PC-9 (cell line): ENCODE measurements around the gene NDUFB11. TPM values are rescaled to one million over a fixed set of nuclear protein-coding genes. Genes with fewer than 3 reads are reported as not detected.

Experiments used
- BruUV-seq: library from RNA; stranded (reverse); fragments of 400-500 nt; replicated peaks from 2 replicates; lab custom pipeline; 2021; lab: Mats Ljungman, UMichigan
- CTCF ChIA-PET: fragments of 300-600 bp; sonication (Branson Sonifier 250); formaldehyde crosslinking; loops from one replicate; lab custom pipeline; 2022; ENCODE audit warnings: antibody characterized with exemption; lab: Charles Lee
- POLR2A ChIA-PET: fragments of 300-600 bp; sonication (Branson Sonifier 250); formaldehyde crosslinking; loops from one replicate; lab custom pipeline; 2022; ENCODE audit warnings: antibody characterized with exemption; ENCODE audit not compliant: unreplicated experiment; lab: Charles Lee
- DNase-seq, 2 experiments: peaks; one replicate each; pipeline versions ENCODE4 v3.0.0 to v3.0.0-alpha.2; 2015 to 2022; ENCODE audit warnings: mixed read lengths in 1 of 2
- H2AFZ ChIP-seq: fragments of 200-600 bp; sonication (generic); 2 replicates; pipeline ENCODE4 v1.8.1; 2017; ENCODE audit warnings: antibody characterized with exemption
- H3F3A ChIP-seq: fragments of 200-600 bp; sonication (generic); 2 replicates; pipeline ENCODE4 v1.8.1; 2017; ENCODE audit warnings: antibody characterized with exemption, mild to moderate bottlenecking, low read depth; ENCODE audit not compliant: insufficient read depth
- H3K27ac ChIP-seq: fragments of 200-600 bp; sonication (generic); 2 replicates; pipeline ENCODE4 v1.6.1; 2016; ENCODE audit warnings: mixed run types
- H3K27me3 ChIP-seq: fragments of 200-600 bp; sonication (generic); 2 replicates; pipeline ENCODE4 v1.6.1; 2016; ENCODE audit warnings: low read depth, mixed run types; ENCODE audit not compliant: insufficient read depth
- H3K36me3 ChIP-seq: fragments of 200-600 bp; sonication (generic); 2 replicates; pipeline ENCODE4 v1.6.1; 2016; ENCODE audit warnings: low read depth, mixed run types
- H3K4me1 ChIP-seq: fragments of 200-600 bp; sonication (generic); replicated peaks from 2 replicates; pipeline ENCODE4 v1.6.1; 2016; ENCODE audit warnings: mixed run types; ENCODE audit not compliant: insufficient read depth
- H3K4me2 ChIP-seq: fragments of 200-600 bp; sonication (generic); 2 replicates; pipeline ENCODE4 v1.6.1; 2017; ENCODE audit warnings: mixed run types
- H3K4me3 ChIP-seq: fragments of 200-600 bp; sonication (generic); 2 replicates; pipeline ENCODE4 v1.6.1; 2016; ENCODE audit warnings: mixed run types
- H3K79me2 ChIP-seq: fragments of 200-600 bp; sonication (generic); 2 replicates; pipeline ENCODE4 v1.6.1; 2017; ENCODE audit warnings: low read depth, mixed run types
- H3K9me2 ChIP-seq: fragments of 200-600 bp; sonication (generic); 2 replicates; pipeline ENCODE4 v1.8.1; 2017; ENCODE audit warnings: mild to moderate bottlenecking; ENCODE audit not compliant: insufficient read depth
- H3K9me3 ChIP-seq: fragments of 200-600 bp; sonication (generic); 2 replicates; pipeline ENCODE4 v1.8.1; 2016; ENCODE audit warnings: low read depth; ENCODE audit not compliant: insufficient read depth
- H4K20me1 ChIP-seq: fragments of 200-600 bp; sonication (generic); 2 replicates; pipeline ENCODE4 v1.8.1; 2017; ENCODE audit not compliant: insufficient read depth
- EZH2 ChIP-seq: fragments of 200-600 bp; sonication (generic); IDR thresholded peaks from 2 replicates; pipeline ENCODE4 v1.8.0; 2017; ENCODE audit warnings: antibody characterized with exemption, low read depth
- intact Hi-C: fragments of 100-400 bp; cut with micrococcal nuclease; formaldehyde crosslinking; loops from one replicate; pipeline ENCODE4 v1.10.0; 2022; ENCODE audit not compliant: unreplicated experiment
- total RNA-seq: library from RNA; stranded (reverse); gene quantifications from 2 replicates; pipeline ENCODE4 v1.2.3, GENCODE V29; 2021
- TF ChIP-seq, protein P1 (sequence below): fragments of 200-600 bp; sonication (generic); conservative IDR thresholded peaks from 2 replicates; pipeline ENCODE4 v1.6.1; 2017; ENCODE audit warnings: mixed run types, antibody characterized with exemption, mild to moderate bottlenecking, moderate library complexity

Gene NDUFB11
- total RNA-seq, 1 experiment from 2014 or later, result 58.2 TPM

DNA sequence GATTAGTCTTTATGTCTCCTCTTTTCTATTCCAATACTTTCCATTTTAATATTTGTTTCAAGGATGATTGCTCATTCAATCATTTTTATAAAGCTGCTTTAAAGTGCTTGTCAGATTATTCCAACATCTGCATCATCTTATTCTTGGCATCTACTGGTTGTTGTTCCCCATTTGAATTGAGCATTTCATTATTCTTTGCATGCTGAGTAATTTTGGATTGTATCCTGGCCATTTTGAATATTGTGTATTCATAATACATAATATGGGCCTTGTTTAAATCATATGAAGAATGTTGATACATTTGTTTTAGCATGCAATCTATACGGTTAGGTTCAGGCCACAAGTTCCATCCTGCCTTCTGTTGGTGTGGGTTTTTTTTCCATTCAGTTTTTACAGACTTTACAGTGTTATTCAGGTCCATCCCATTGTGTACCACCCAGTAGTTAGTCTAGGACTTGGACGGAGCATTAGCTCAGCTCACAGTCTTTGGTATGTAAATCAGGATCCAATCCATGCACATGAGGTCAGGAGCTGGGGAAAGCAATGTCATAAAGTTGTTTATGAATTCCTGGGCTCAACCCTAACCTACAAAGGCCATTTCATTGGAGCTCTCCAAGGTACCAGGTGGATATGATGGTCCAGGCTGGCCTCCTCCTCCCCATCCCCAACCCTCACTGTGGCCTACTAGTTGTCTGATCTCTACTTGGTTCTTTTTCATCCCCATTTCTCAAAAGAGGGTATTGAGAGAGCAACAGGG is 46.0 kb downstream of the NDUFB11 start:
- no TSS peak for BruUV-seq
- Histone ChIP-seq H3K79me2 (no peaks in the 10 kb centered on the region), H4K20me1 (no peaks in the 10 kb centered on the region), H3K36me3 (no peaks in the 10 kb centered on the region), H3F3A (no peaks in the 10 kb centered on the region), H2AFZ (no peak overlapping the region), H3K9me2 (no peaks in the 10 kb centered on the region), H3K27me3 (no peaks in the 10 kb centered on the region), H3K9me3 (no peaks in the 10 kb centered on the region), H3K4me1 (no peaks in the 10 kb centered on the region), H3K4me3 (no peak overlapping the region), H3K4me2 (no peak overlapping the region), H3K27ac (no peak overlapping the region)
- POLR2A ChIA-PET, result no interaction called here
- CTCF ChIA-PET, result no interaction called here
- intact Hi-C loops, result no loop called here
- TF ChIP-seq, protein P1, sequence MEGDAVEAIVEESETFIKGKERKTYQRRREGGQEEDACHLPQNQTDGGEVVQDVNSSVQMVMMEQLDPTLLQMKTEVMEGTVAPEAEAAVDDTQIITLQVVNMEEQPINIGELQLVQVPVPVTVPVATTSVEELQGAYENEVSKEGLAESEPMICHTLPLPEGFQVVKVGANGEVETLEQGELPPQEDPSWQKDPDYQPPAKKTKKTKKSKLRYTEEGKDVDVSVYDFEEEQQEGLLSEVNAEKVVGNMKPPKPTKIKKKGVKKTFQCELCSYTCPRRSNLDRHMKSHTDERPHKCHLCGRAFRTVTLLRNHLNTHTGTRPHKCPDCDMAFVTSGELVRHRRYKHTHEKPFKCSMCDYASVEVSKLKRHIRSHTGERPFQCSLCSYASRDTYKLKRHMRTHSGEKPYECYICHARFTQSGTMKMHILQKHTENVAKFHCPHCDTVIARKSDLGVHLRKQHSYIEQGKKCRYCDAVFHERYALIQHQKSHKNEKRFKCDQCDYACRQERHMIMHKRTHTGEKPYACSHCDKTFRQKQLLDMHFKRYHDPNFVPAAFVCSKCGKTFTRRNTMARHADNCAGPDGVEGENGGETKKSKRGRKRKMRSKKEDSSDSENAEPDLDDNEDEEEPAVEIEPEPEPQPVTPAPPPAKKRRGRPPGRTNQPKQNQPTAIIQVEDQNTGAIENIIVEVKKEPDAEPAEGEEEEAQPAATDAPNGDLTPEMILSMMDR, result no peak
- TF ChIP-seq EZH2, result no peak
- no peak for DNase-seq

DNA sequence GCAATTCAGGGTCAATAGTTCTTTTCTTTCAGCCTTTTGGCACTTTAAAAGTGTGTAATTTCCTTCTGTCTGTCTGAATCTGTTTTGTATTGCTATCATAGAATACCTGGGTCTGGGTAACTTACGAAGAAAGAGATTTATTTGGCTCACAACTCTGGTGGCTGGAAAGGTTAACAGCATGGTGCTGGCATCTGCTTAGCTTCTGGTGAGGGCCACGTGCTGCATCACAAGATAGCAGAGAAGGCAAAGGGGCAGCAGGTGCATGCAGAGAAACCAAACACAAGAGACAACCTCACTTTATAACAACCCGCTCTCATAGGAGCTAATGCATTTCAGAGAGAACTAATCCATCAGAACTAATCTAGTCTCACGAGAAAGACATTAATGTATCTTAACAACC is 47.5 kb downstream of the NDUFB11 start:
- no peaks in the 10 kb centered on the region for H3K36me3 ChIP-seq
- H4K20me1 ChIP-seq, result no peaks in the 10 kb centered on the region
- no peaks in the 10 kb centered on the region for H3K4me1 ChIP-seq
- H3F3A ChIP-seq, result no peaks in the 10 kb centered on the region
- H3K4me2 ChIP-seq, result no peak overlapping the region
- no peaks in the 10 kb centered on the region for H3K79me2 ChIP-seq
- POLR2A ChIA-PET, result interaction anchor here (0.6 kb wide), 1 partner anchor 48 kb away, joined by 4 read pairs; the partner anchor contains the start of genes NDUFB11 and RBM10
- H3K27ac ChIP-seq, result no peak overlapping the region
- H3K9me2 ChIP-seq, result no peaks in the 10 kb centered on the region
- H2AFZ ChIP-seq, result no peak overlapping the region
- H3K9me3 ChIP-seq, result no peaks in the 10 kb centered on the region
- CTCF ChIA-PET, result no interaction called here
- no peak for TF ChIP-seq EZH2
- TF ChIP-seq, protein P1, result no peak
- H3K27me3 ChIP-seq, result no peaks in the 10 kb centered on the region
- intact Hi-C loops, result no loop called here
- no peak overlapping the region for H3K4me3 ChIP-seq
- BruUV-seq, result no TSS peak
- DNase-seq, result no peak

DNA sequence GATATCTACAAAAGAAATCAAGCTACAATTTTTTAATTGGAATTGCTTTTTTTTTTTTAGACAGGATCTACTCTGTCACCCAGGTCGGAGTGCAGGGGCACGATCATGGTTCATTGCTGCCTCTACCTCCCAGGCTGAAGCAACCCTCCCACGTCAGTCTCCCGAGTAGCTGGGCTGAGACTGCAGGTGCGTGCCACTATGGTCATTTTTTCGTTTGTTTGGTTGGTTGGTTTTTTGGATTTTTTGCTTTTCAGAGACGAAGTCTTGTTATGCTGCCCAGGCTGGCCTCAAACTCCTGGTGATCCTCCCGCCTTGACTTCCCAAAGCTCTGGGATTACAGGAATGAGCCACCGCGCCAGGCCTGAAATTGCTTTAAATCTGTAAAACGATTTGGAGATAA is 50.6 kb downstream of the NDUFB11 start:
- POLR2A ChIA-PET, result interaction anchor here (0.6 kb wide), 1 partner anchor 256 kb away, joined by 9 read pairs; no protein-coding TSS in a partner anchor

More for the DNA sequence above, 50.6 kb downstream of the NDUFB11 start:
- H2AFZ ChIP-seq, result no peak overlapping the region
- H3K36me3 ChIP-seq, result no peaks in the 10 kb centered on the region
- DNase-seq, result no peak
- no peak overlapping the region for H3K4me2 ChIP-seq
- no peak overlapping the region for H3K4me3 ChIP-seq
- no peaks in the 10 kb centered on the region for H3F3A ChIP-seq
- no peak for TF ChIP-seq EZH2
- TF ChIP-seq, protein P1, result no peak
- CTCF ChIA-PET, result no interaction called here
- no peak overlapping the region for H3K27ac ChIP-seq
- H4K20me1 ChIP-seq, result no peaks in the 10 kb centered on the region
- no peaks in the 10 kb centered on the region for H3K79me2 ChIP-seq
- H3K27me3 ChIP-seq, result no peaks in the 10 kb centered on the region
- no peaks in the 10 kb centered on the region for H3K9me3 ChIP-seq
- BruUV-seq, result no TSS peak
- intact Hi-C loops, result loop anchor here (5.0 kb wide), 1 partner anchor 192 kb away; no protein-coding TSS in a partner anchor
- no peaks in the 10 kb centered on the region for H3K4me1 ChIP-seq
- H3K9me2 ChIP-seq, result no peaks in the 10 kb centered on the region
